Measurements from ENCODE around the gene SLC1A5. TPM values are rescaled to one million over a fixed set of nuclear protein-coding genes. Genes with fewer than 3 reads are reported as not detected.

The SLC1A5 gene
- total RNA-seq, 1 experiment from 2014 or later, result 239 TPM

- Mint-ChIP-seq H3K4me1 (no peaks in the 10 kb centered on the region), H3K36me3 (no peaks in the 10 kb centered on the region), H3K27ac (no peak overlapping the region), H3K27me3 (ENCODE audit: low read depth) (no peaks in the 10 kb centered on the region), H3K4me3 (no peak overlapping the region), H3K9me3 (no peaks in the 10 kb centered on the region)
- no peak for ATAC-seq
- TF ChIP-seq AR (CRISPR knock-in tag; IDR thresholded peaks at IDR 0.05), result no peak
- no peak for TF ChIP-seq GABPB1 (CRISPR knock-in tag; IDR thresholded peaks at IDR 0.05)
- ChIA-PET POLR2A (no interaction called here), CTCF (interaction anchor here (0.7 to 1.6 kb wide), 2 partner anchors 38 to 48 kb away, joined by 3 to 5 read pairs; no protein-coding TSS in a partner anchor)
- no peak for DNase-seq (ENCODE audit: low spot score)
Observed at GRCh38 chr19:46802152-46802551, 13.8 kb upstream of the SLC1A5 start.

GRCh38 chr19:46798713-46799112 lies 10.3 kb upstream of the SLC1A5 start:
- ChIA-PET POLR2A (no interaction called here), CTCF (no interaction called here)
- Mint-ChIP-seq H3K9me3 (no peaks in the 10 kb centered on the region), H3K36me3 (no peaks in the 10 kb centered on the region), H3K27ac (no peak overlapping the region), H3K27me3 (ENCODE audit: low read depth) (no peaks in the 10 kb centered on the region), H3K4me3 (no peak overlapping the region), H3K4me1 (no peaks in the 10 kb centered on the region)
- ATAC-seq (no peak), DNase-seq (ENCODE audit: low spot score) (no peak)
- TF ChIP-seq ARID4B (CRISPR knock-in tag; IDR thresholded peaks at IDR 0.05; ENCODE audit: borderline replicate concordance) (no peak), ELF4 (CRISPR knock-in tag; IDR thresholded peaks at IDR 0.05; ENCODE audit: low read depth) (no peak), ESRRA (CRISPR knock-in tag; IDR thresholded peaks at IDR 0.05; ENCODE audit: borderline replicate concordance) (no peak), ZNF138 (CRISPR knock-in tag; conservative IDR thresholded peaks at IDR 0.05) (no peak), GABPB1 (CRISPR knock-in tag; IDR thresholded peaks at IDR 0.05) (no peak), ZNF532 (CRISPR knock-in tag; IDR thresholded peaks at IDR 0.05; ENCODE audit: borderline replicate concordance) (no peak), MXD4 (CRISPR knock-in tag; IDR thresholded peaks at IDR 0.05; ENCODE audit: borderline replicate concordance) (no peak), NR3C1 (CRISPR knock-in tag; conservative IDR thresholded peaks at IDR 0.05; ENCODE audit: low read depth) (no peak), ATF1 (CRISPR knock-in tag; IDR thresholded peaks at IDR 0.05) (no peak), JUN (CRISPR knock-in tag; IDR thresholded peaks at IDR 0.05) (no peak), GRHL2 (CRISPR knock-in tag; IDR thresholded peaks at IDR 0.05; ENCODE audit: insufficient replicate concordance, severe bottlenecking) (no peak), PRDM15 (CRISPR knock-in tag; IDR thresholded peaks at IDR 0.05) (no peak), ATF6 (CRISPR knock-in tag; IDR thresholded peaks at IDR 0.05) (no peak)
